Esophagus squamous epithelium (tissue), 5 donors: Measurements from ENCODE around the gene SPECC1. TPM values are rescaled to one million over a fixed set of nuclear protein-coding genes. Genes with fewer than 3 reads are reported as not detected.

Source experiments
- DNase-seq: peaks from one replicate; lab custom pipeline; 2025; lab: John Stamatoyannopoulos, UW
- H3K27ac ChIP-seq, 4 donors: fragments of 200-600 bp; sonication (generic); one replicate each; pipeline ENCODE4 v1.5.1; 2016 to 2019; ENCODE audit warnings: mild to moderate bottlenecking in 1 of 4
- H3K27me3 ChIP-seq, 4 donors: fragments of 200-600 bp; sonication (generic); 1 replicate in 3 of 4; 2 replicates in 1 of 4; pipeline versions ENCODE4 v1.5.1 to v1.6.0; 2017 to 2021; ENCODE audit warnings: antibody characterized with exemption in 1 of 4
- H3K36me3 ChIP-seq, 3 donors: fragments of 200-600 bp; sonication (generic); one replicate each; pipeline ENCODE4 v1.5.1; 2016 to 2019
- H3K4me1 ChIP-seq, 3 donors: fragments of 200-600 bp; sonication (generic); one replicate each; pipeline ENCODE4 v1.5.1; 2017 to 2019
- H3K4me3 ChIP-seq, 4 donors: fragments of 200-600 bp; sonication (generic); 1 replicate in 3 of 4; 2 replicates in 1 of 4; pipeline ENCODE4 v1.5.1; 2016 to 2019; ENCODE audit warnings: mild to moderate bottlenecking in 2 of 4, moderate library complexity in 1 of 4
- H3K9me3 ChIP-seq, 3 donors: fragments of 200-600 bp; sonication (generic); one replicate each; pipeline ENCODE4 v1.5.1; 2016 to 2019
- POLR2A ChIP-seq, 4 donors: fragments of 450-650 bp; IDR thresholded peaks; one replicate each; pipeline ENCODE4 v1.6.1; 2017; ENCODE audit warnings: antibody characterized with exemption in 4 of 4, mild to moderate bottlenecking in 4 of 4, moderate library complexity in 3 of 4
- WGBS, 2 donors: methylation state at CpG; one replicate each; pipeline ENCODE4 v1.1.5; 2018; 5-methylcytosine and 5-hydroxymethylcytosine counted together
- intact Hi-C: fragments of 100-400 bp; cut with DNase I; formaldehyde crosslinking; loops from one replicate; pipeline ENCODE4 v1.15.0; 2022
- total RNA-seq, 4 donors: library from RNA; depleted of rRNA; stranded (reverse); fragments of >200 nt; gene quantifications; one replicate each; pipeline ENCODE4 v1.1.0, GENCODE V29; 2016
- TF ChIP-seq, protein P1 (sequence below), 6 experiments: fragments of 450-650 bp in 4 of 6; fragments of 200-600 bp in 2 of 6; sonication (generic) in 2 of 6; IDR thresholded peaks; one replicate each; pipeline ENCODE4 v1.5.1; 2016 to 2019; ENCODE audit warnings: antibody characterized with exemption in 6 of 6, mild to moderate bottlenecking in 4 of 6, moderate library complexity in 4 of 6
- donor health status: DM: yes; HTN: yes; CAD: no.

SPECC1 gene
- total RNA-seq, 4 donors from 2014 or later, result 13.8 to 29.6 (median 19.0) TPM

DNA sequence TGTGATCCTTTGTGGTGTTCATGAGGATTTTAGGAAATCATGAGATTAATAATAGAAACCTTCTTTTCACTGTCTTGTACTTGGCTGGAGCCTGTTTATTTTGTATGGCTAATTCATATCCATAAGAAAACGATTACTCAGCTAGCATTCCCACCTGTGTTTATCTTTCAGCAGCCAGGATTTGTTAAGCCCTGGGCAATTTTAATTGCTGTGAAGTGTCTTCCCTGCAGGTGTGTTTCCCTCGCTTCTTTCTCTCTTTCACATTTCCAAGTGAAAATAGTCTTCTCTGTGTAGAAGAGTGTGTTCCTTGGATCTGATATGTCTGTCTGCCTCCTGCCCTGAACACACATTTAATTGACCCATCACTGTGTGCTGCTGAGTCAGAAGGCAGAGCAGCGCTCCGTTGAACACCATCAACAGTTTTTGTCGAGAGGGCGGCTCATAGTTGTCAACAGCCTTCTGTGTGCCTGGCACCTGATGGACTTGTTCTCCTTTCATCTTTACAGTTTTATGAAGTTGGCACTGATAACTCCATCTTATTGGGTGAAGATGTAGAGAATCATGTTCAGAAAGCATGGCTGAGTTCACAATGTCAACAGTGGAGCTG lies 83.2 kb downstream of the SPECC1 start:
- Histone ChIP-seq H3K27me3 (no peaks in the 10 kb centered on the region), H3K9me3 (no peaks in the 10 kb centered on the region), H3K36me3 (no peaks in the 10 kb centered on the region), H3K4me1 (peaks cover 0 to 54% (median 26%) of the 10 kb centered on the region in 3 donors), H3K27ac (peak overlapping the region; percentile 49 to 82 (median 68)), H3K4me3 (no peak overlapping the region)
- intact Hi-C loops, result no loop called here
- TF ChIP-seq, protein P1, sequence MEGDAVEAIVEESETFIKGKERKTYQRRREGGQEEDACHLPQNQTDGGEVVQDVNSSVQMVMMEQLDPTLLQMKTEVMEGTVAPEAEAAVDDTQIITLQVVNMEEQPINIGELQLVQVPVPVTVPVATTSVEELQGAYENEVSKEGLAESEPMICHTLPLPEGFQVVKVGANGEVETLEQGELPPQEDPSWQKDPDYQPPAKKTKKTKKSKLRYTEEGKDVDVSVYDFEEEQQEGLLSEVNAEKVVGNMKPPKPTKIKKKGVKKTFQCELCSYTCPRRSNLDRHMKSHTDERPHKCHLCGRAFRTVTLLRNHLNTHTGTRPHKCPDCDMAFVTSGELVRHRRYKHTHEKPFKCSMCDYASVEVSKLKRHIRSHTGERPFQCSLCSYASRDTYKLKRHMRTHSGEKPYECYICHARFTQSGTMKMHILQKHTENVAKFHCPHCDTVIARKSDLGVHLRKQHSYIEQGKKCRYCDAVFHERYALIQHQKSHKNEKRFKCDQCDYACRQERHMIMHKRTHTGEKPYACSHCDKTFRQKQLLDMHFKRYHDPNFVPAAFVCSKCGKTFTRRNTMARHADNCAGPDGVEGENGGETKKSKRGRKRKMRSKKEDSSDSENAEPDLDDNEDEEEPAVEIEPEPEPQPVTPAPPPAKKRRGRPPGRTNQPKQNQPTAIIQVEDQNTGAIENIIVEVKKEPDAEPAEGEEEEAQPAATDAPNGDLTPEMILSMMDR (IDR thresholded peaks at IDR 0.05), result no peak
- no peak for TF ChIP-seq POLR2A (IDR thresholded peaks at IDR 0.05)
- no peak for DNase-seq
- 43 to 60% methylated on average over 4 to 6 of the region's 6 CpGs for WGBS, 2 donors

DNA sequence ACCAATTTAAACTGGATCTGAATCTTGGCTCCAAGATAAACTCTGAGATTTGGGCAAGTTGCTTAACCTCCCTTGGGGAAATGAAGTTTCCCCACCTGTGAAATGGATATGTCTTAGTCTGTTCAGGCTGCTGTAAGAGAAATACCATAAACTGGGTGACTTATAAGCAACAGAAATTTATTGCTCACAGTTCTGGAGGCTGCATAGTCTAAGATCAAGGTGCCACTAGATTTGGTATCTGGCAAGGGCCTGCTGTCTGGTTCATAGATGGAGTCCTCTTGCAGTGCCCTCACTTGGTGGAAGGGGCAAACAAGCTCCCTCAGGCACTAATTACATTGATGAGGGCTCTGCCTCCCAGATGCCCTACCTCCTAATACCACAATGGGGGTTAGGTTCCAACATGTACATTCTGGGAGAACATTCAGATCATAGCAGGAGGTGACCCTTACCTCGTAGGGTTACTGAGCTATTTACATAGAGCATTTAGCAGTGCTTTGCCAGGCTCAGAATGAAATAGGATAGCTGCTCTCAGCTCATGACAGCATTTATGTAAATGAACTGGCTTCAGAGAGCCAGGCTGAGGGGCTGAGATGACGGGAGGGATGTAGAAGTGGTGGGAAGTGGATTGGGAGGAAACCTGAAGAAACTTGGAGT lies 83.9 kb downstream of the SPECC1 start:
- intact Hi-C loops, result no loop called here
- H3K36me3 ChIP-seq, result no peaks in the 10 kb centered on the region
- no peak overlapping the region for H3K4me3 ChIP-seq
- TF ChIP-seq, protein P1 (IDR thresholded peaks at IDR 0.05), result no peak
- no peak for TF ChIP-seq POLR2A (IDR thresholded peaks at IDR 0.05)
- peaks cover 0 to 54% (median 26%) of the 10 kb centered on the region in 3 donors for H3K4me1 ChIP-seq
- no peak for DNase-seq
- H3K9me3 ChIP-seq, result no peaks in the 10 kb centered on the region
- no peaks in the 10 kb centered on the region for H3K27me3 ChIP-seq
- WGBS, 2 donors, result 57 to 69% methylated on average over 1 to 2 of the region's 2 CpGs
- peak overlapping the region; percentile 49 to 82 (median 68) for H3K27ac ChIP-seq

DNA sequence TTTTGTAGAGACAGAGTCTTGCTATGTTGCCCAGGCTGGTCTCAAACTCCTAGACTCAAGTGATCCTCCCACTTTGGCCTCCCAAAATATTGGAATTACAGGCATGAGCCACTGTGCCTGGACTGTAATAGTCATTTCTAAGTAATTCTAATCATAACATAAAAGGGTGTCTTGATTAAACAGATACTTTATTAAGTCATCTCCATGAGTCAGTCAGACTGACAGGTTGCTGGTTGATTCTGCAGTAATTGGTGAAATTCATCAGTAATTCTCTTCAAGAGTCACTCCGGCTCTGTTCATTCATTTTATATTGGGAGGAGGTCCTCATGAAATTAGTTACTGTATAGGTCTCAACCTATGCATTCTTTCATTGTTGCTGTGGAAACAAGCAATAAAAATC lies 85.6 kb downstream of the SPECC1 start:
- H3K4me3 ChIP-seq, result no peak overlapping the region
- no peak for DNase-seq
- H3K27me3 ChIP-seq, result no peaks in the 10 kb centered on the region
- TF ChIP-seq, protein P1 (IDR thresholded peaks at IDR 0.05), result no peak
- TF ChIP-seq POLR2A (IDR thresholded peaks at IDR 0.05), result no peak
- no peaks in the 10 kb centered on the region for H3K9me3 ChIP-seq
- H3K27ac ChIP-seq, result peak overlapping the region in 3 of 4 donors; percentile 60 to 87 (median 82)
- no peaks in the 10 kb centered on the region for H3K36me3 ChIP-seq
- 45 to 89% methylated on average over 1 of the region's 1 CpG for WGBS, 2 donors
- intact Hi-C loops, result no loop called here
- peaks cover 0 to 49% (median 26%) of the 10 kb centered on the region in 3 donors for H3K4me1 ChIP-seq

DNA sequence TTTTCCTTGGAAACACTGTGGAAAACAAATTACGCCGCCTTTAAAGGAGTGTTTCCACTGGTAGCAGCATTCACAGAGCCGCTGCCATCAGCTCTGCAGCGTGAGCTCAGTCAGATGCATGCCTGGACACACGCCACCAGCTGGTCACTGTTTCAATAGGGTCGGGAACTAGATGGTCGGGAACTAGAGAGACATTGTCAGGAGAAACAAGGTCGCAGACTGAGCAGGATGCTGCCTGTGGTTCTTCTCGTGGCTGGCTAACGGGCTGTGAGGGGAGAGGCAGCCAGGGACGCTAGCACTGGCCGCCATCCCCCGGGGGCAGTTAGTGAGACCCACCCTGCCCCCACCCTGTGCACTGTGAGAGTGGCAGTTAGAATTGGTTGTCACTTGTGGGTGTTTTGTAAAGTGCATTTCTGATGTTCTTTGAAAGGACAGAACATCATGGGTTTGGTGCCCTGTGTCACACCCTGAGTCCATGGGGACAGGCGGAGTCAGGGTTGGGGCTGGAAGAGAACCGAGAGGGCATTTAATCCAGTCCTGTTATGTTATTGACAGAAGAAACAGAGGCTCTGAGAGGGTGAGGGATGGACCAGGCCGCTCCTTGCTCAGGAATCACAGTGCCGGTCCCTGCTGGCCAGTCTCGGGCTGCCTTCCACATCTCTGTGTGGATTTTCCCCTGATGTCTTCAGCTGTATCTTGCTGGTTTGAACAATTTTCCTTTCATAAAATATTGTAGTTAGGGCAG lies 86.3 kb downstream of the SPECC1 start:
- DNase-seq, result no peak
- peak overlapping the region; percentile 62 to 87 (median 72) for H3K27ac ChIP-seq
- WGBS, 2 donors, result 39 to 48% methylated on average over 12 to 18 of the region's 18 CpGs
- intact Hi-C loops, result no loop called here
- H3K27me3 ChIP-seq, result no peaks in the 10 kb centered on the region
- no peaks in the 10 kb centered on the region for H3K36me3 ChIP-seq
- TF ChIP-seq POLR2A (IDR thresholded peaks at IDR 0.05), result no peak
- TF ChIP-seq, protein P1 (IDR thresholded peaks at IDR 0.05), result peak in 3 of 6 experiments; percentile 11 to 22 (median 13)
- H3K4me3 ChIP-seq, result peak overlapping the region in 1 of 4 donors; percentile 9
- peaks cover 0 to 44% (median 26%) of the 10 kb centered on the region in 3 donors for H3K4me1 ChIP-seq
- no peaks in the 10 kb centered on the region for H3K9me3 ChIP-seq
